22Rv1 (cell line): ENCODE results near the gene EFNB3.

ENCODE experiments used
- CTCF ChIP-seq: fragments of 450-650 bp; IDR thresholded peaks from 2 replicates; pipeline ENCODE4 v1.5.1; 2017; ENCODE audit warnings: mild to moderate bottlenecking
- ZFX ChIP-seq: fragments of 450-650 bp; IDR thresholded peaks from 2 replicates; pipeline ENCODE4 v1.6.1; 2017; ENCODE audit warnings: antibody characterized with exemption, borderline replicate concordance

DNA sequence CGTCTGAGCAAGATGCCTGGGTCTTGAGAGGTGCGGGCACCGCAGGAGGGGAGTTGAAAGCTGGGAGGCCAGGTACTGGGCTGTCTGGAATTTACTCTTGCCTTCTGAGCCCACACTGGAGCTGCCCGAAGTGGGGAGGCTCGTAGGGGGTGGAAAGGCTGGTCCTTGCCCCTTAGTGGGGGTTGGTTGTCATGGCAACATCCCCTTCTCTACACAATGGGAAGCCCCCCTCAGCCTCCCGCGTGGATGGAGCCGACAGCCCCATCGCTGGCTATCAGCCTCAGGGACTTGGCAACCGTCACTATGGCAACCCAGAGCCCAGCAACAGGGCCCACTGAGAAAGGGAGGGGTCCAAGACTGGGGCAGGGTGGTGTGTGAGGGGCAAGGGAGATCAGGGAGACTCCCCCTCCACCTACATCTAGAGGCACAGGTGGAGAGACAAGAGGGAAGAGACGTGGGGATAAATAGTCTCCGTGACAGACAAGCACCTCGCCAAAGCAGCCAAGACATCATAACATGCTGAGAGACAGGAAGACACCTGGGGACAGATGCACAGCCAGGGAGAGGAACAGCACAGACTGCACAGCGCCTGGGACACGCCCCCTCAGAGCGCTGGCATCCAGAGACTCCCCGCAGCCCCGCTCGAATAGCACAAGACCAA is 7.2 kb downstream of the EFNB3 start:
- TF ChIP-seq CTCF (no peak), ZFX (no peak)
